Peyer's patch (tissue), 4 donors: ENCODE data around the gene GNAQ. TPM values are rescaled to one million over a fixed set of nuclear protein-coding genes. Genes with fewer than 3 reads are reported as not detected.

Experiments
- DNase-seq, 3 donors: peaks; one replicate each; pipeline ENCODE4 v3.0.0-alpha.2; 2017 to 2019
- H3K27ac ChIP-seq, 4 donors: fragments of 200-600 bp; sonication (generic); one replicate each; pipeline ENCODE4 v1.5.1; 2016 to 2019
- H3K27me3 ChIP-seq, 2 donors: fragments of 200-600 bp; sonication (generic); one replicate each; pipeline ENCODE4 v1.5.1; 2019
- H3K36me3 ChIP-seq, 3 donors: fragments of 200-600 bp; sonication (generic); one replicate each; pipeline ENCODE4 v1.5.1; 2016 to 2019
- H3K4me1 ChIP-seq, 4 donors: fragments of 200-600 bp; sonication (generic); one replicate each; pipeline ENCODE4 v1.5.1; 2016 to 2019
- H3K4me3 ChIP-seq, 4 donors: fragments of 200-600 bp; sonication (generic); 1 replicate in 3 of 4; 2 replicates in 1 of 4; pipeline ENCODE4 v1.5.1; 2016 to 2019; ENCODE audit warnings: mild to moderate bottlenecking in 1 of 4
- H3K9me3 ChIP-seq, 4 donors: fragments of 200-600 bp; sonication (generic); one replicate each; pipeline ENCODE4 v1.5.1; 2016 to 2019; ENCODE audit warnings: mild to moderate bottlenecking in 1 of 4
- POLR2A ChIP-seq, 2 donors: fragments of 450-650 bp; IDR thresholded peaks; one replicate each; pipeline ENCODE4 v1.5.1; 2017; ENCODE audit warnings: antibody characterized with exemption in 2 of 2, mild to moderate bottlenecking in 2 of 2, moderate library complexity in 2 of 2
- total RNA-seq, 4 donors: library from RNA; depleted of rRNA; stranded (reverse); fragments of >200 nt; gene quantifications; one replicate each; pipeline ENCODE4 v1.1.0, GENCODE V29; 2016
- TF ChIP-seq, protein P1 (sequence below), 6 experiments: fragments of 450-650 bp in 4 of 6; fragments of 200-600 bp in 2 of 6; sonication (generic) in 1 of 6; IDR thresholded peaks; one replicate each; pipeline ENCODE4 v1.5.1; 2017 to 2019; ENCODE audit warnings: antibody characterized with exemption in 6 of 6, mild to moderate bottlenecking in 3 of 6, moderate library complexity in 1 of 6

The GNAQ gene
- total RNA-seq, 4 donors from 2014 or later: 28.7 to 45.4 (median 33.5) TPM

DNA sequence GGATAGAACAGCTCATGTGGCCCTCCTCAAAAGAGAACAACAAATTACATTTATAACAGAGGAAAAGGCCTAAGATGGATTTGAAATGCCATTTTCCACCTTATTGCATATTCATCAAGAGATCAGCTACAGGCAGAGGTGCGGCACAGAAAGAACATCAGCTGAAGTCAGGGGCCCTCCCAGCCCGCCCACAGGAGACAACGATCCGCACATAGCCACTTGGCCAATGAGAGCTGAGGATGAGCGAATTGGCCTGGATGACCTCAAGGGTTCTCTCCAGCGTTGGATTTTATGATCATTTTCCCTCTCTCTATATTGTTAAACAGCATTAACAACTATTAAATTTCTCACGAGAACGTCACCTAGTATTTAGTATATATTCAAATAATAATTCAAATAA lies 97.6 kb downstream of the GNAQ start:
- TF ChIP-seq, protein P1, sequence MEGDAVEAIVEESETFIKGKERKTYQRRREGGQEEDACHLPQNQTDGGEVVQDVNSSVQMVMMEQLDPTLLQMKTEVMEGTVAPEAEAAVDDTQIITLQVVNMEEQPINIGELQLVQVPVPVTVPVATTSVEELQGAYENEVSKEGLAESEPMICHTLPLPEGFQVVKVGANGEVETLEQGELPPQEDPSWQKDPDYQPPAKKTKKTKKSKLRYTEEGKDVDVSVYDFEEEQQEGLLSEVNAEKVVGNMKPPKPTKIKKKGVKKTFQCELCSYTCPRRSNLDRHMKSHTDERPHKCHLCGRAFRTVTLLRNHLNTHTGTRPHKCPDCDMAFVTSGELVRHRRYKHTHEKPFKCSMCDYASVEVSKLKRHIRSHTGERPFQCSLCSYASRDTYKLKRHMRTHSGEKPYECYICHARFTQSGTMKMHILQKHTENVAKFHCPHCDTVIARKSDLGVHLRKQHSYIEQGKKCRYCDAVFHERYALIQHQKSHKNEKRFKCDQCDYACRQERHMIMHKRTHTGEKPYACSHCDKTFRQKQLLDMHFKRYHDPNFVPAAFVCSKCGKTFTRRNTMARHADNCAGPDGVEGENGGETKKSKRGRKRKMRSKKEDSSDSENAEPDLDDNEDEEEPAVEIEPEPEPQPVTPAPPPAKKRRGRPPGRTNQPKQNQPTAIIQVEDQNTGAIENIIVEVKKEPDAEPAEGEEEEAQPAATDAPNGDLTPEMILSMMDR (IDR thresholded peaks at IDR 0.05): no peak
- no peak for TF ChIP-seq POLR2A (IDR thresholded peaks at IDR 0.05)
- Histone ChIP-seq H3K27me3 (no peaks in the 10 kb centered on the region), H3K4me3 (no peak overlapping the region), H3K27ac (no peak overlapping the region), H3K36me3 (no peaks in the 10 kb centered on the region), H3K9me3 (no peaks in the 10 kb centered on the region), H3K4me1 (no peaks in the 10 kb centered on the region)
- no peak for DNase-seq

DNA sequence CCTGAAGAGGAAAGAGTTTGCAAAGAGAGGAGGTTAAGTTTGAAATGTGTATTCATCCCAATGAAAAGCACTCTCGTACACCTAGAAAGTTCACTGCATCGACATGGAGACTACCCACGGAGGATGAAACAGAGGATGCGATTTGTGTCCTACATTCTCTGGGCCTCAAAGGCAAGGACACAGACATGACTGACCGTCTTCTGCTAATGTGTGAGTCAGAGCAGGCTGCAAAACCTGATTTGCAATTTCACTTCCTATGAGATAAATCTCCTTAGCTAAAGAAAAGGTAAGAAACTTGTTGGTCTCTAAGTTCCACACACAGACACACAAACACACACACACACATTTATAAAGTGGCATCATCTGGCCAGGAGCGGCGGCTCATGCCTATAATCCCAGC lies 98.6 kb downstream of the GNAQ start:
- Histone ChIP-seq H3K4me1 (no peaks in the 10 kb centered on the region), H3K27ac (no peak overlapping the region), H3K27me3 (no peaks in the 10 kb centered on the region), H3K4me3 (no peak overlapping the region), H3K36me3 (no peaks in the 10 kb centered on the region), H3K9me3 (no peaks in the 10 kb centered on the region)
- TF ChIP-seq POLR2A (IDR thresholded peaks at IDR 0.05): no peak
- TF ChIP-seq, protein P1 (IDR thresholded peaks at IDR 0.05): no peak
- DNase-seq: no peak

DNA sequence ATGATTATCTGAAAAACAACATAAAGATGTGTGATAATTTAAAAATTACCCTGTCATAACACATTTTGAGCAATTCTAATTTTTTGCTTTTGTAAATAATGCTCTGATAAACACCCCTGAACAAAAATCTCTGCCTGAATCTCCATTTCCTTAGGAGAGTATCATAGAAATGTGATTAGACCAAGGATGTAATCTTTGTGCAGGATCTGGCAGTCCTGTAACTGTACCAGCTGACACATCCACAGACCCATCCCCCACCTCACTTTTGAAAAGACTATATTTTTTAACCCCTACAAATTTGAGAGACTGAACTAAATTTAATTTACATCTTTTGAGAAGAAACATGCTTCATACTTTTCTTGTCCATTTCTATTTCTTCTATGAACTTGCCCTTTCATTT lies 101.7 kb downstream of the GNAQ start:
- Histone ChIP-seq H3K36me3 (no peaks in the 10 kb centered on the region), H3K27ac (no peak overlapping the region), H3K4me3 (no peak overlapping the region), H3K4me1 (no peaks in the 10 kb centered on the region), H3K9me3 (no peaks in the 10 kb centered on the region), H3K27me3 (no peaks in the 10 kb centered on the region)
- TF ChIP-seq, protein P1 (IDR thresholded peaks at IDR 0.05): no peak
- no peak for TF ChIP-seq POLR2A (IDR thresholded peaks at IDR 0.05)
- no peak for DNase-seq

DNA sequence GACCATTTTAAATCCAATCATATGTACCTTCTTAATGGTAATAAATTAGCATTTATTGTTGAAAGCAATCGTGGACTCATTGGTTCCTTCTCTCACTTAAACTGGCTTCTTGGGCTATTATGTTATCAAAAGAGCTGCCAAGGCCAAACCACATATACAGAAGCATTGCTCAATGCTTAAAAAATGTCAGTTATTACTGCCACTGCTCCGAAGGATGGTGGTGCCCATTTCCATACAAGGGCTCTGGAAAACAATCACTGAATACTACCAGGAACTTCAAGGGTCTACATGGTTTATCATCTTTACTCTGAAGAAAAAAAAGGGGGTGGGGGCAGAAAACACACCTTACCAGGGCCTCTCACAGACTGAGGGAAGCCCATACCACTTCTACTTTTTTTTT lies 104.3 kb downstream of the GNAQ start:
- no peak for DNase-seq
- Histone ChIP-seq H3K4me1 (no peaks in the 10 kb centered on the region), H3K27ac (no peak overlapping the region), H3K27me3 (no peaks in the 10 kb centered on the region), H3K9me3 (no peaks in the 10 kb centered on the region), H3K36me3 (no peaks in the 10 kb centered on the region), H3K4me3 (no peak overlapping the region)
- TF ChIP-seq, protein P1 (IDR thresholded peaks at IDR 0.05): no peak
- no peak for TF ChIP-seq POLR2A (IDR thresholded peaks at IDR 0.05)

DNA sequence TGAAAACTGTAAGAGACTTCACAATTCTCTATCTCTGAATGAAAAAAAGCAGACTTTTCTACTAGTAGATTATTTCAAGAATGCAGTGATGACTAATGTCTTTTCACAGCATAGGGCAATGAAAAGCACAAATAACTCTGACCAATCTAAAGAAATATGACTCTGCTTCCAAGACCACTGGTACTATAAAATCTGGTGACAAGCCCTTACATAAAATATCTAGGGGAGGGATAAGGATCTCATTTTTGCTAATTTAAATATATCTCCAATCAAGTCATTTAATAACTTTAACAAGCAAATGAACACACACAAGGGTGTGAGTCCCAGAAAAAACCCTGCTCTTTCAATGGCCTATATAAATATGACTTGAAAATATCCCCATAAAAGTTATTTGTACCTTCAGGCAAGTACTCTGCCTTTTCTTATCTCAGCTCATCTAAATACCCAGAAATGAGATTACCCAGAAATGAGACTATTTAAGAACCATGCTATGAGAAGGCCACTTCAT lies 105.2 kb downstream of the GNAQ start:
- H3K36me3 ChIP-seq: no peaks in the 10 kb centered on the region
- TF ChIP-seq POLR2A (IDR thresholded peaks at IDR 0.05): no peak
- TF ChIP-seq, protein P1 (IDR thresholded peaks at IDR 0.05): no peak
- H3K9me3 ChIP-seq: no peaks in the 10 kb centered on the region
- no peak for DNase-seq
- H3K27me3 ChIP-seq: no peaks in the 10 kb centered on the region
- H3K27ac ChIP-seq: no peak overlapping the region
- H3K4me1 ChIP-seq: no peaks in the 10 kb centered on the region
- no peak overlapping the region for H3K4me3 ChIP-seq

DNA sequence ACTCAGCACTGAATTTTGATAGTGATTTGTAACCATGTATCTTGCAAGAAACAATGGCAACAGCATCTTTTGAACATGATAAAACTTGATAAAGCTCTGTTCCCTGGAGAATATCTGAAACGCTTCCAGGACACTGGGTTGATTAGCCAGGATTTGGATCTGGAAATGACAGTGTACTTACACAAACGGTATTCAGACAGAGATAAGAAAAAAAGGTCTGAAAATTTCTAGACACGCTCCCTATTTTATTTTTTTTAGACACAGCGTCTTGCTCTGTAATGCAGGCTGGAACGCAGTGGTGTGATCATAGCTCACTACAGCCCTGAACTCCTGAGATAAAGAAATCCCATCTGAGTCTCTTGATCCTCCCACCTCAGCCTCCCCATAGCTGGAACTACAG lies 109.0 kb downstream of the GNAQ start:
- Histone ChIP-seq H3K27ac (no peak overlapping the region), H3K4me1 (no peaks in the 10 kb centered on the region), H3K9me3 (no peaks in the 10 kb centered on the region), H3K4me3 (no peak overlapping the region), H3K27me3 (no peaks in the 10 kb centered on the region), H3K36me3 (peaks cover 0 to 5% (median 0%) of the 10 kb centered on the region in 3 donors)
- DNase-seq: no peak
- no peak for TF ChIP-seq POLR2A (IDR thresholded peaks at IDR 0.05)
- TF ChIP-seq, protein P1 (IDR thresholded peaks at IDR 0.05): no peak
